ENCODE data around the gene TMCC3.
A peak's percentile ranks its signal among the peaks of the same experiment; 100 is the strongest.

TMCC3 gene

DNA sequence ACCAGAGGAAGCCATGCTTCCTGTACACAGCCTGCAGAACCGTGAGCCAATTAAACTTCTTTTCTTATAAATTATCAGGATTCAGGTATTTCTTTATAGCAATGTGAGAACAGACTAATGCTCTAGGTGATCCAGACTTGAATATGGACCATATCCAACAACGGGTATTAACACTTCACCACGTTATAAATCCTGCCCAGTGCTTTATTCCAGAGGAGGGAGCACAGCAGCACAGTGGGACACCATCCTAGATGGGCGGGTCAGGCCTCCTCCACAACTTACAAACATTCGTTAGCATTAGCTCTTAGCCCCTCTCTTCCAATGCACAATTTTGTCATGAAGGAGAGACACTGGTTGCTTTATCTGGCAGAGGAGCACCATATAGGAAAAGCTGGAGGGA lies 66.0 kb downstream of the TMCC3 start:
- Histone ChIP-seq H3K14ac (ENCODE audit: low read length) (no peak overlapping the region), H3K23ac (ENCODE audit: low read length) (no peak overlapping the region), H2BK12ac (ENCODE audit: low read length) (no peak overlapping the region)

DNA sequence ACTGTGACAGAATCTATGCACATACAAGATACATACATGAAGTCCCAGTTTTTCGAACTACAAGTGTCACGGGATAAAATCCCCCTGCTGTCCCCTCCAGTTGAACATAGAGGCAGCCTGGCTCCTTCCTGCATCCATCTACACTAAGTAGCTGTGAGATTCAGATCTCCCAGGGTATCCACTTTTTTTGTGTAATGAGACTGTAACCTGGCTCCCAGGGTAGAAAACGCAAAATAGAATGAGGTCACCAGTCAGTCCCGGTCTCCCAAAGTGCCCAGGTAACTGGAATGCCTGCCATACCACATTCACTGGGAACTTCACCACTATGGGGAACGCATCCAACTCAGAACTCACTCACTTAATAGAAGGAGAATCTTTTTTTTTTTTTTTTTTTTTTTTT lies 67.8 kb downstream of the TMCC3 start:
- no CpG with 5 or more reads among the region's 5 CpGs for WGBS (ENCODE audit: extremely low coverage, insufficient coverage, insufficient read length)

More for the DNA sequence above, 66.0 kb downstream of the TMCC3 start:
- no peak overlapping the region for H3K4me3 ChIP-seq (ENCODE audit: low read depth, low read length)
- no peak overlapping the region for H4K12ac ChIP-seq (ENCODE audit: low read depth, low read length)
- no peaks in the 10 kb centered on the region for H3K9me3 ChIP-seq (ENCODE audit: insufficient read depth, low read depth, low read length)
- no peak overlapping the region for H2AK5ac ChIP-seq (ENCODE audit: low read length)
- H3K4ac ChIP-seq (ENCODE audit: low read depth, low read length) = no peak overlapping the region
- peaks cover 2% of the 10 kb centered on the region for H3K79me2 ChIP-seq (ENCODE audit: control insufficient read depth, insufficient read depth, low read length, poor library complexity)
- no peak overlapping the region for H3K18ac ChIP-seq (ENCODE audit: low read length)
- peaks cover 17% of the 10 kb centered on the region for H3K79me1 ChIP-seq (ENCODE audit: low read length)
- WGBS (ENCODE audit: extremely low coverage, insufficient coverage, insufficient read length) = no CpG with 5 or more reads among the region's 5 CpGs
- no peak overlapping the region for H4K8ac ChIP-seq (ENCODE audit: low read depth, low read length)
- H3K27me3 ChIP-seq (ENCODE audit: insufficient read depth, low read length) = no peaks in the 10 kb centered on the region
- peak overlapping the region; percentile 63 for H2BK120ac ChIP-seq (ENCODE audit: insufficient read depth, low read length, poor library complexity)
- peaks cover 18 to 23% of the 10 kb centered on the region in 2 experiments for H3K4me1 ChIP-seq (ENCODE audit: control insufficient read depth in 1 of 2, insufficient read depth in 2 of 2, low read length in 2 of 2)
- H3K9ac ChIP-seq (ENCODE audit: low read length) = no peak overlapping the region
- no peak overlapping the region for H2BK5ac ChIP-seq (ENCODE audit: low read depth, low read length, poor library complexity)
- H4K91ac ChIP-seq (ENCODE audit: low read depth, low read length) = no peak overlapping the region
- DNase-seq = no peak
- H3K4me2 ChIP-seq (ENCODE audit: low read length) = no peak overlapping the region
- peaks cover 5 to 8% of the 10 kb centered on the region in 2 experiments for H3K36me3 ChIP-seq (ENCODE audit: control insufficient read depth in 1 of 2, insufficient read depth in 2 of 2, low read length in 2 of 2)
- no peak overlapping the region for H2AFZ ChIP-seq (ENCODE audit: insufficient read depth, low read length, poor library complexity)
- no peak overlapping the region for H3K27ac ChIP-seq (ENCODE audit: low read depth, low read length)

DNA sequence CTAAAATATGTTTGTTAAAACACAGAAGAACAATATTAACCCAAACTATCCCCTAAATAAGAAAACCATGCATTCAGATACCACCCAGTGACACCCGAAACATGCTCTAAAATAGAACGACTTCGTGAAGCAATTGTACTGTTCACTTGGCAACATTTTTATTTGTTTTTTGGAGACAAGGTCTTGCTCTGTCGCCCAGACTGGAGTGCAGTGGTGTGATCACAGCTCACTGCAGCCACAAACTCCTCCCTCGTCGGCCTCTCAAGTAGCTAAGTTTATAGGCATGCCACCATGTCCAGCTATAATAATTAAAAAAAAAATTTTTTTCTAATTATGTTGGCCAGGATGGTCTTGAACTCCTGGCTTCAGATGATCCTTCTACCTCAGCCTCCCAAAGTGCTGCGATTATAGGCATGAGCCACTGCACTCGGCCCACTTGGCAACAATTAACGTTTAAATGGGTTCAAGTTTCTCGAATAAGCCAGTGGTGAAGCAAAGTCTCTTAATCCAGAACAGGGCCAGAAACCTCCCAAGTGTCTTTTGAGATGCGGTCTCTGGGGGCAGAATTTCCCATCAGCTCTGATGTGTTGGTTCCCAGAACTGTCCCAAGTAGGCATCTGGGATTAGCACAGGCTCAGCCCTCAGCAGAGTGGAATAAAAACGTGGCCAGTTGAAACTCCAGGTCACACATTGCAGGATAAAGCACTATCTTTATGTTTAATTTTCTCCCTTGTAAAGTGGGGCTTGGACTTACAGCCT lies 74.5 kb downstream of the TMCC3 start:
- Histone ChIP-seq H2AFZ (ENCODE audit: insufficient read depth, low read length, poor library complexity) (no peak overlapping the region), H4K8ac (ENCODE audit: low read depth, low read length) (no peak overlapping the region), H2AK5ac (ENCODE audit: low read length) (no peak overlapping the region), H3K9ac (ENCODE audit: low read length) (no peak overlapping the region), H4K12ac (ENCODE audit: low read depth, low read length) (no peak overlapping the region), H3K4ac (ENCODE audit: low read depth, low read length) (no peak overlapping the region), H3K4me3 (ENCODE audit: low read depth, low read length) (no peak overlapping the region), H3K9me3 (ENCODE audit: insufficient read depth, low read depth, low read length) (peaks cover 2% of the 10 kb centered on the region), H3K79me1 (ENCODE audit: low read length) (no peaks in the 10 kb centered on the region), H4K91ac (ENCODE audit: low read depth, low read length) (no peak overlapping the region), H3K18ac (ENCODE audit: low read length) (no peak overlapping the region), H2BK5ac (ENCODE audit: low read depth, low read length, poor library complexity) (no peak overlapping the region), H2BK120ac (ENCODE audit: insufficient read depth, low read length, poor library complexity) (no peak overlapping the region), H3K23ac (ENCODE audit: low read length) (no peak overlapping the region), H3K27me3 (ENCODE audit: insufficient read depth, low read length) (no peaks in the 10 kb centered on the region), H3K4me2 (ENCODE audit: low read length) (no peak overlapping the region), H3K27ac (ENCODE audit: low read depth, low read length) (no peak overlapping the region), H3K36me3 (ENCODE audit: control insufficient read depth in 1 of 2, insufficient read depth in 2 of 2, low read length in 2 of 2) (peaks cover 6 to 11% of the 10 kb centered on the region in 2 experiments), H3K4me1 (ENCODE audit: control insufficient read depth in 1 of 2, insufficient read depth in 2 of 2, low read length in 2 of 2) (peaks cover 3 to 7% of the 10 kb centered on the region in 2 experiments), H2BK12ac (ENCODE audit: low read length) (no peak overlapping the region), H3K14ac (ENCODE audit: low read length) (no peak overlapping the region), H3K79me2 (ENCODE audit: control insufficient read depth, insufficient read depth, low read length, poor library complexity) (no peaks in the 10 kb centered on the region)
- no peak for DNase-seq
- WGBS (ENCODE audit: extremely low coverage, insufficient coverage, insufficient read length) = no CpG with 5 or more reads among the region's 12 CpGs

More for the DNA sequence above, 67.8 kb downstream of the TMCC3 start:
- Histone ChIP-seq H2AFZ (ENCODE audit: insufficient read depth, low read length, poor library complexity) (no peak overlapping the region), H3K27ac (ENCODE audit: low read depth, low read length) (no peak overlapping the region), H3K18ac (ENCODE audit: low read length) (no peak overlapping the region), H3K27me3 (ENCODE audit: insufficient read depth, low read length) (no peaks in the 10 kb centered on the region), H2BK5ac (ENCODE audit: low read depth, low read length, poor library complexity) (no peak overlapping the region), H3K14ac (ENCODE audit: low read length) (no peak overlapping the region), H3K23ac (ENCODE audit: low read length) (no peak overlapping the region), H3K79me1 (ENCODE audit: low read length) (peaks cover 6% of the 10 kb centered on the region), H3K4me2 (ENCODE audit: low read length) (no peak overlapping the region), H2BK12ac (ENCODE audit: low read length) (no peak overlapping the region), H3K9me3 (ENCODE audit: insufficient read depth, low read depth, low read length) (no peaks in the 10 kb centered on the region), H4K12ac (ENCODE audit: low read depth, low read length) (no peak overlapping the region), H2AK5ac (ENCODE audit: low read length) (no peak overlapping the region), H4K91ac (ENCODE audit: low read depth, low read length) (no peak overlapping the region), H3K36me3 (ENCODE audit: control insufficient read depth in 1 of 2, insufficient read depth in 2 of 2, low read length in 2 of 2) (peaks cover 8% of the 10 kb centered on the region in 2 experiments), H3K79me2 (ENCODE audit: control insufficient read depth, insufficient read depth, low read length, poor library complexity) (peaks cover 2% of the 10 kb centered on the region), H3K4me3 (ENCODE audit: low read depth, low read length) (no peak overlapping the region), H2BK120ac (ENCODE audit: insufficient read depth, low read length, poor library complexity) (no peak overlapping the region), H4K8ac (ENCODE audit: low read depth, low read length) (no peak overlapping the region), H3K4ac (ENCODE audit: low read depth, low read length) (no peak overlapping the region), H3K9ac (ENCODE audit: low read length) (no peak overlapping the region), H3K4me1 (ENCODE audit: control insufficient read depth in 1 of 2, insufficient read depth in 2 of 2, low read length in 2 of 2) (peaks cover 9 to 13% of the 10 kb centered on the region in 2 experiments)
- DNase-seq = no peak

DNA sequence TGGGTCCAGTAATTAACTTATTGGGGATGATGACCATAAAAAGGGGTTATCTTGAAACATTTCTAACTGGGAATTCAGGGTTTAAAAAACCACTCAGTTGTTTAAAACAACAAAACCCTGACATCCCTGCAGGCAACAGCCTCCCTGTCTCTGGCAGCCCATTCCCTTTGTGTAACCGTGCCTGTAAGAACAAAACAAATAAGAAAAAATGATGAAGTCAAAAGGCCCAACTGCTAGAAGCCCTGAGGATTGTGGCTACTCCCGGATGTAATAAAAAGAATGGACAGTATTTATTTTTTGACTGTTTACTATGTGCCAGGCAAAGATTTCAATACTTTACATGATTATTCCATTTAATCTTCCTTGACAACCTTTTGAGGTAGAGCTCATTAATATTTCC lies 75.3 kb downstream of the TMCC3 start:
- Histone ChIP-seq H2BK120ac (ENCODE audit: insufficient read depth, low read length, poor library complexity) (no peak overlapping the region), H4K91ac (ENCODE audit: low read depth, low read length) (no peak overlapping the region), H2AK5ac (ENCODE audit: low read length) (no peak overlapping the region), H2BK5ac (ENCODE audit: low read depth, low read length, poor library complexity) (no peak overlapping the region), H3K14ac (ENCODE audit: low read length) (no peak overlapping the region), H3K4me2 (ENCODE audit: low read length) (no peak overlapping the region), H2AFZ (ENCODE audit: insufficient read depth, low read length, poor library complexity) (no peak overlapping the region), H3K27me3 (ENCODE audit: insufficient read depth, low read length) (no peaks in the 10 kb centered on the region), H3K79me1 (ENCODE audit: low read length) (no peaks in the 10 kb centered on the region), H2BK12ac (ENCODE audit: low read length) (no peak overlapping the region), H3K18ac (ENCODE audit: low read length) (no peak overlapping the region), H3K4me3 (ENCODE audit: low read depth, low read length) (no peak overlapping the region), H3K9me3 (ENCODE audit: insufficient read depth, low read depth, low read length) (peaks cover 2% of the 10 kb centered on the region), H3K9ac (ENCODE audit: low read length) (no peak overlapping the region), H3K23ac (ENCODE audit: low read length) (no peak overlapping the region), H3K27ac (ENCODE audit: low read depth, low read length) (no peak overlapping the region), H4K12ac (ENCODE audit: low read depth, low read length) (no peak overlapping the region), H3K4me1 (ENCODE audit: control insufficient read depth in 1 of 2, insufficient read depth in 2 of 2, low read length in 2 of 2) (peaks cover 3 to 7% of the 10 kb centered on the region in 2 experiments), H3K79me2 (ENCODE audit: control insufficient read depth, insufficient read depth, low read length, poor library complexity) (no peaks in the 10 kb centered on the region), H3K36me3 (ENCODE audit: control insufficient read depth in 1 of 2, insufficient read depth in 2 of 2, low read length in 2 of 2) (peaks cover 7 to 18% of the 10 kb centered on the region in 2 experiments), H4K8ac (ENCODE audit: low read depth, low read length) (no peak overlapping the region), H3K4ac (ENCODE audit: low read depth, low read length) (no peak overlapping the region)
- DNase-seq = no peak
- no CpG with 5 or more reads among the region's 2 CpGs for WGBS (ENCODE audit: extremely low coverage, insufficient coverage, insufficient read length)

Measured in trophoblast cell (in vitro differentiated cells and primary cell).